Activated gamma-delta T cell (primary cell): ENCODE data around the gene AGAP1.

ENCODE experiments used
- DNase-seq: peaks from one replicate; lab custom pipeline; 2025; lab: John Stamatoyannopoulos, UW

The AGAP1 gene

GRCh38 chr2:235609321-235609720 is 115.5 kb downstream of the AGAP1 start:
- no peak for DNase-seq

- DNase-seq: no peak
These were observed 115.9 kb downstream of the AGAP1 start for GRCh38 chr2:235609746-235610145.

GRCh38 chr2:235610696-235611257 is 116.9 kb downstream of the AGAP1 start:
- no peak for DNase-seq

- DNase-seq: no peak
These were observed 117.5 kb downstream of the AGAP1 start for GRCh38 chr2:235611349-235611748.

GRCh38 chr2:235611756-235612155 is 117.9 kb downstream of the AGAP1 start:
- DNase-seq: no peak

- no peak for DNase-seq
These were observed 118.5 kb downstream of the AGAP1 start for GRCh38 chr2:235612181-235612950.

GRCh38 chr2:235613649-235614048 is 119.8 kb downstream of the AGAP1 start:
- no peak for DNase-seq

GRCh38 chr2:235614176-235614860 is 120.5 kb downstream of the AGAP1 start:
- DNase-seq: no peak

GRCh38 chr2:235614900-235615712 is 121.3 kb downstream of the AGAP1 start:
- no peak for DNase-seq

GRCh38 chr2:235616885-235617284 is 123.0 kb downstream of the AGAP1 start:
- DNase-seq: no peak

GRCh38 chr2:235618039-235618438 is 124.2 kb downstream of the AGAP1 start:
- no peak for DNase-seq

- no peak for DNase-seq
These were observed 125.7 kb downstream of the AGAP1 start for GRCh38 chr2:235619544-235619943.

- no peak for DNase-seq
These were observed 127.9 kb downstream of the AGAP1 start for GRCh38 chr2:235621736-235622135.

- DNase-seq: no peak
These were observed 129.3 kb downstream of the AGAP1 start for GRCh38 chr2:235623111-235623510.

- no peak for DNase-seq
These were observed 129.9 kb downstream of the AGAP1 start for GRCh38 chr2:235623752-235624151.

- DNase-seq: no peak
These were observed 132.8 kb downstream of the AGAP1 start for GRCh38 chr2:235626658-235627057.

GRCh38 chr2:235627682-235628081 is 133.8 kb downstream of the AGAP1 start:
- no peak for DNase-seq

- DNase-seq: no peak
These were observed 137.0 kb downstream of the AGAP1 start for GRCh38 chr2:235630718-235631296.

- no peak for DNase-seq
These were observed 140.8 kb downstream of the AGAP1 start for GRCh38 chr2:235634435-235635158.

- DNase-seq: no peak
These were observed 142.7 kb downstream of the AGAP1 start for GRCh38 chr2:235636546-235636945.

- DNase-seq: no peak
These were observed 144.1 kb downstream of the AGAP1 start for GRCh38 chr2:235637896-235638295.
